Measurements from ENCODE around the gene NDUFB2.
"Not testable (repeated sequence)": the region's sequence is repeated elsewhere in the genome, so short reads cannot be mapped to it uniquely, and the experiment has no call there.

NDUFB2 gene

DNA sequence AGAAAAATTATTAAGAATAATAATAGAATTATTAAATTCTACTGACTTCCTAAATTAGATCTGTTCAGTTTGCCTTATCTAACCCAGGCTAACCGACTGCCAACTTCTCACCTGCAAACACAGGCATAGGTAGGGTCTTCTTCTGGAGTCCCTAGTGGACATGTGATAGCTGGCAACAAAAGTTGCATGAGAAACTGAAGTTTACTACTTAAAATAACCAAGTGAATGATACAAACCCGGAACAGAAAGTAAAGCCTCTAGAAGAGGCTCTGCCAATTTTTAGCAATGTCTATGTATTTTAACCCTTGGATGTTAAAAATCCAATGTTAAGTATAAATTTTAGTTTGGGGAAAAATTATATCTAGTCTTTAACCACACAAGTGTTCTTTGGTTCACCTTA lies 37.6 kb downstream of the NDUFB2 start:
- no peak for DNase-seq (ENCODE audit: low read depth in 2 of 2, low spot score in 1 of 2)

DNA sequence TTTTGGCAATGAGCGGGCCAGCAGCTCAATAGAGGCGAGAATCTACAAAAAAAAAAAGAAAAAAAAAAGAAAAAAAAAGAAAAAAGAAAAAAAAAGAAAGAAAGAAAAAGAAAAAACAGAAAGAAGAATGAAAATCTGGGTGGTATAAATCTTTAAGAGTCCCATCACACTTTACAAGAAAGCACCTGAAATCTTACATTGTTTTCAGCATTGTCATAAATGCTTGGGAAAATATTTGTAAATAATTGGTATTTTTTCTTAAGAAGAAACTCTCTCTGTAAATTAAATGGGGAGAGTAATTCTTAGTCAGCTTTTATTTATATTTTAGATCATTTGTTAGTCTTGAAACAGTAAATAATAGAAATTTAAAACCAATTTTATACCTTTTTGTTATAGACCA lies 38.2 kb downstream of the NDUFB2 start:
- no peak for DNase-seq (ENCODE audit: low read depth in 2 of 2, low spot score in 1 of 2)

DNA sequence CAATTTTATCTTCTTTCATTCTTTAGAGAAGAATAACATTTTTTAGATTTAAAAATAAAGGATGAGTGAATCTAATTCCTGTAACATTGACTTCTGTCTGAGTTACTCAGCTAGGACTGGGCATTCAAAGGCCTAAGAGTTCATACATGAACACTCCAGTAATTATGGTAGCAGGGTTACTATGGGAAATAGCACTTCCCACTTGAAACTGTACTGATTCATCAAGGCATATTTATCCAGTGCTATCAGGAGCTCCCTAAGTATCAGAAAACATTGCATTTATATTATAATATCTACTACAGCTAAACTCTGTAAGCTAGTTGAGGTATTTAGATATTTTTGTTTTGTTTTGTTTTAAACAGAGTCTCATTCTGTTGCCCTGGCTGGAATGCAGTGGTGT lies 41.8 kb downstream of the NDUFB2 start:
- DNase-seq (ENCODE audit: low read depth in 2 of 2, low spot score in 1 of 2): no peak

DNA sequence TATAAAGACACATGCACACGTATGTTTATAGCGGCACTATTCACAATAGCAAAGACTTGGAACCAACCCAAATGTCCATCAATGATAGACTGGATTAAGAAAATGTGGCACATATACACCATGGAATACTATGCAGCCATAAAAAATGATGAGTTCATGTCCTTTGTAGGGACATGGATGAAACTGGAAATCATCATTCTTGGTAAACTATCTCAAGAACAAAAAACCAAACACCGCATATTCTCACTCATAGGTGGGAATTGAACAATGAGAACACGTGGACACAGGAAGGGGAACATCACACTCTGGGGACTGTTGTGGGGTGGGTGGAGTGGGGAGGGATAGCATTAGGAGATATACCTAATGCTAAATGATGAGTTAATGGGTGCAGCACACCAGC lies 46.7 kb downstream of the NDUFB2 start:
- DNase-seq (ENCODE audit: low read depth in 2 of 2, low spot score in 1 of 2): not testable (repeated sequence)

DNA sequence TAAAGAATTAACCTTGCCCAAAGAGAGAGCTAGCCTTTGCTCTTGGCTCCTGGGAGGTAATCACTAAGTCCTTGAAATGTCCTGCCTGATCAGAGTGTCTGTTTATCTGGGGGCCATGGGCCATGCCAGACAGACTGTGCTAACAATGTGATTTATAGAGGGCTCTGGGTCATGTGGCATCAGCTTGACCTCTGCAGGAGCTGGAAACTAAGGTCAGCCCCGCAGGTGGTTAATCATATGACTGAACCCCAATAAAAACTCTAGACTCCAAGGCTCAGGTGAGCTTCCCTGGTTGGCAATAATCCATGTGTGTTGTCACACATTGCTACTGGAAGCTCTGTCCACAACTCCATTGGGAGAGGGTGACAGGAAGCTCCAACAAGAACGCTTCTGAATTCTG lies 47.5 kb downstream of the NDUFB2 start:
- DNase-seq (ENCODE audit: low read depth in 2 of 2, low spot score in 1 of 2): no peak

DNA sequence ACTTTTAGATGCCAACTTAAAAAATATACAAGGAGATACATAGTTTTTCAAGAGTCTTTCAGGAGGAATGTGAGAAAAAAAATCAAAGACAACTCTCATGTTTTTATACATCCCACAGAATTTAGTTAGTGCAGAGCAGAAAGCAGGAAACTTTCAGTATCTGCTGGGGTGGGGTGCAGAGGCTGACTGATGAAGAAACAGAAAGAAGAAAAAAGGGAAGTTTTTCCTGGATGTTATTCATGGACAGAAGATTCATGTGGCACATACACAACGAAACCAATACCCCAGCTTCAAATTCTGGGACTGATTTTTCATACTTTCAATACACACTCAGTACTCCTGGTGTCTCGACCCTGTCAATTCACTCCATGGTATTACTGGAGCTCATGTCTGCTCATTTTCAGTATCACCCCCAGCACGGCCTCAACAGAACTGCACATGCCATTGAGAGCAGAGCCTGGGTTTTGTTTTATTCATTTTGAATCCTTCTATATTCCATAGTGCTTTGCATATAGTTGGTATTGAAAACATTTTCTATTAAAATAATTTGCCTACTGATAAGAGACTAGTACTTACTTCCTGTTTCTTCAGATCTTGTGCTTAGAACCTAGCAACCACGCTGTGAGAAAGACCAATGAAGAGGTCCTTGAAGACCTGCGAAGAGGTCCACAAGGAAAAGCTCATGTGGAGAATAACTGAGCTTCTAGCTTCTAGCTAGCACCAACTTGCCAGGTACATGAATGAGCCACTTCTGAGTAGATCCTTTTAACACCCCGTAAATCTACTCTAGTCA lies 49.0 kb downstream of the NDUFB2 start:
- DNase-seq (ENCODE audit: low read depth in 2 of 2, low spot score in 1 of 2): no peak

DNA sequence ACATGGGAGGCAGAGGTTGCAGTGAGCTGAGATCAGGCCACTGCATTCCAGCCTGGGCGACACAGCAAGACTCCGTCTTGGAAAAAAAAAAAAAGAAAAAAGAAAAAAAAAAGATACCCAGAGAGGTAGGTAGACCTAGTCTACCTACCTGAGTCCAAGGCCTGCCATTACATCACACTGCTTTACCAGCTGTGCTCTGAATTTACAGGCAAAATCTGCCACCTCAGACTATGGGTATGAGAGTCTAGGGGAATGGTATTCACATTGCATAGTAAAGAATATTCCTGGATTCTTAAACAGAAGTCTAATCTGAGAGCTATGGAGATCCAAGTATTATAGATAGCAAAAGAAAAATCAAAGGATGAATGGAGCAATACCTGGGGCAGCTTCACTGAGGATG lies 50.2 kb downstream of the NDUFB2 start:
- no peak for DNase-seq (ENCODE audit: low read depth in 2 of 2, low spot score in 1 of 2)

DNA sequence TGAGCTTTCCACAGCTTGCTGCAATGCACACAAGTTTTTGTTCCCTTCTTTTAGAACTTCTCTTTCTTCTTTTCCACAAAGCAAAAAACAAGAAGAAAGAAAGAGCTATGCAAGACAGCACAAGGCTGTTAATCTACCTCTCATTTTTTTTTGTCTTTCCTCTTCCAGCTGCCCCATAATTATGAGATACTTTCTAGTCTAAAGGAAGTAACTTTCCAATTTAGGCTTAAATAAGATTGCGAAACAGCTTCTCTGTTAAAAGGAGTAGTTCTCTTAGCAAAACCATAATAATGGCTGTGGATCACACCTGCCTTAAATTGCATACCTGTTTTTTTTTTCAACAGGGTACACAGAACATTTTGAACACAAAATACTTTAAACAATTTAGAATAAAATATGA lies 56.0 kb downstream of the NDUFB2 start:
- no peak for DNase-seq (ENCODE audit: low read depth in 2 of 2, low spot score in 1 of 2)

DNA sequence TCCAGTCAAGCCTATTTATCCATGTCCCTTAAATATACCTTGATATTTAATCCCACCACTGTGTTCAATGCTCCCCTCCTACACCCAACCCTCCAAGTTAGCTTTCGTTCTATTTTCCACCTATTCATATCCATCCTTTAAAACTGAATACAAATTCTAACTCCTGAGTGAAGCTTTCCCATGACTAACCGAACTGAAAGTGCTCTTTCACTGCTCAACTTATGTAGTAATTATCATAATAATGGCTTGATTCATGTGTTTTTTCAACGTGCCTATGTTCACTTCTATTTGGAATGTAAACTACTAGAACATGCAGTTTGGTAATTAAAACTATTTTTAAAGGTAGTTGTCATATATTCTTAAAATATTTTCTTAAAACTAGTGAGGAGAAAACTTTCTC lies 58.0 kb downstream of the NDUFB2 start:
- DNase-seq (ENCODE audit: low read depth in 2 of 2, low spot score in 1 of 2): no peak
